NCI-H345 (cell line): ENCODE data around the gene ARSJ.

Experiments
- DNase-seq: peaks from one replicate; lab custom pipeline; 2025; lab: John Stamatoyannopoulos, UW

The ARSJ gene

GRCh38 chr4:113987382-113987941, 8.0 kb upstream of the ARSJ start:
- no peak for DNase-seq

DNA sequence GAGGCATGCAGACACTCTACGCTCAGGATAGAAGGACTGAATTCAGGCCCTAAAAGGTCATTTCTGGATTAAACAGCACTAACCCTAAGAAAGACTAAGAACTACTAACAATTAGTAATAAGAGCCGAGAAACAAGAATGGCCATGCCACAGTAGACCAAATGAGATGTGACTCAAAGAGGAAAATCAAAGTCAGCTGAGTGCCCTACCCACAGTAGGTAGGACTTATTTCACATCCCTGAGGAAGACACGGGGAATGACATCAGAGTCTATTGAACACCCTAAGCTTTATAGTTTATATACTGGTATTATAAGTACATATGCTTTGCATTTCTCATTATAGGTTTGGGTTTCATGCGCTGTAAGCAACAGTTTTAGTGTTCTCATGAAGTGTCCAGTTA, 2.7 kb upstream of the ARSJ start:
- DNase-seq, result no peak

DNA sequence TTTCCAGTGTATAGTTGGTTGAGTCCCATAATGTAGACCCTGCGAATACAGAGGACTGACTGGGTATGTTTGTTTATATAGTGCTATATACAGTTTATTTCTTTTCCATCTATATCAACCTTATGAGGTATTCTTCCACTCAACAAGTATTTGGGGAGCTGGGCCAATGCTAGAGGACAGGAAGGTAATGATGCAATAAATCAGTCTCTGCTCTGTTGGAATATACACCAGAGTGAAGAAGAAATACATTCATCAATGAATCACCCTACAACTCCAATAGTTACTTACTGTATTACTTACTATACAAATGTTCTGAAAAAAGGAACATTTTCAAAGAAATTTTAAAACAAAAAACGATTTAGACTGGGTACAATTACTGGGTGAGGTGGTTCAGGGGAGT, 2.1 kb upstream of the ARSJ start:
- no peak for DNase-seq

DNA sequence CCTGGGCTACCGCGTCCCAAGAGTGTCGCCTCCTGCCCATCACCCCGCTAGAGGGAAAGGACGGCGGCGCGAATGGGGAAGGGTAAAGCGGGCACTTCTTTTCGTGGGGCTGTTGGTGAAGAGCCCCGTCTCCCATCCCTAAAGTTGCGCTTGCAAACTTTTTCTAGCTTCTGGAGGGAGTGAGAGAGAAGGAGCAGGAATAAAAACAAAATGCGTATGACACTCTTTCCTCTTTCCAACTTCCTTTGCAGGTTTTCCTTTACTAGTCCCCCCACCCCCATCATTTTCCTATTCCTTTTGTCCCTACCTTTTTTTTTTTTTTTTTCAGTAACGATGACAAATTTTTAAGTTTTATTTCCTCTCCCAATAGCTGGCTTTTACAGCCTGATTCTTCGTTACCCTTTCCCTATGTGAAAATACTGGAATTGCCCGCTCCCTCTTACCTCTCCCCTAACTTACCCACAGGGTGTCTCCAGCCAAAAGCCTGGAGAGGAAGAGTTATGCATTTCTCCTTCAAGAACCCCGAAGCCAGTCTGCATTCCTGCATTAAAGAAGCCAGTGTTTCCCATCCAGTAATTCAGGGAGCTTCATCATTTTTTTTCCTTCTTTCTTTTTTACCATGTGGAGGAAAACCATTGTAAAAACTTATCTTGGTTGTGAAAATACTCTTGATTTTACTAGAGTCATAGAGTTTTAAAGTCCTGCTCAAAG, 613 bp upstream of the ARSJ start:
- no peak for DNase-seq

GRCh38 chr4:113978561-113979147, 793 bp downstream of the ARSJ start:
- no peak for DNase-seq

GRCh38 chr4:113978105-113978504, 1.3 kb downstream of the ARSJ start:
- no peak for DNase-seq

DNA sequence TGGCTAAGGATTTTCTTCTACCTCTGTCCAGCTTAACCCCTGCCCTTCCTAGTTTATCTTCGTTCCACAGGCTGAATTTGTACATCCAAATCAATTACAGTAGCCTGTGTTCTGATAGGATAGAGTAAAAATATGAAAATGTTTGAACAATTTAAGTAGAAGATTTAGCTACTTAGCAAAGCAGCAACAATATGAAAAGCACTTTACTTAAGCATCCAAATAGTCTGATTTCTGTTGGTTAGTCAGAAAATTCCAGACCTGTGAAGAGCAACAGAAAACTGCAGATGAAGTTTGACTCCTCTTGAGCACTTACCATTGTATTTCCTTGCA, 2.0 kb downstream of the ARSJ start:
- DNase-seq, result no peak

DNA sequence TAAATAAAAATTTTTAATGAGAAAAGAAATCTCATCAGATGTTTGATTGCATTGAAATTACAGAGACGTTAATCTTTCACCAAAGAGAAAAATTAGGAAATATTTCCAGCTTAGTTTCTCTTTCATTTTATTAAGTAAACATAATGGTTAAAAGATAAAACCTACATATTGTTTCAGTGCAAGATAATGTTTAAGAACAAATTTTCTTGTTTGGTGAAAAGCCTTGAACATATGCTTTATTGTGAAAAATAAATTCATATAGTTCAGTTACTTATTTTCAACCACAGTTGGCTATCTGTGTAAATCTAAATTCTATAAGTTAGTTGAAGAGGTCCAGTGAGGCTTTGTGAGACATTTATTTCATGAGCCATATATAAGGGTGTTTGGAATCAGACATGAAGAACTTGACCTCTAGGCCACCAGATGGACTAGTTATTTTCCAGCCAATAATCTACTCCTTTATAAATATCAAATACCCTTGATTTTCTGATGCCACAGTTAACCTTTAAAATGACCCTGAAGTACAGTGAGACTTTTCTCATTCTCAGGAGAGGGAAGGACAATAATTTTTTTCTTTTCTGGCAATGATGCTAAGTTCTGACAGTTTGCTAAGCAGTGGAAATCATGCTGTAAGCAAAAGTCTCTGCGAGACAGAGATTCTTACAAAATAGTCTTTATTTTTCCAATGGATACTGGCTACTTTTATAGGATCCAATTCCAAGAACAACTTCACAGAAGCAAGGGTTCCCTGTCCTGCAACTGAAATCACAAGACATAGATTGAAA, 2.5 kb downstream of the ARSJ start:
- DNase-seq, result no peak

DNA sequence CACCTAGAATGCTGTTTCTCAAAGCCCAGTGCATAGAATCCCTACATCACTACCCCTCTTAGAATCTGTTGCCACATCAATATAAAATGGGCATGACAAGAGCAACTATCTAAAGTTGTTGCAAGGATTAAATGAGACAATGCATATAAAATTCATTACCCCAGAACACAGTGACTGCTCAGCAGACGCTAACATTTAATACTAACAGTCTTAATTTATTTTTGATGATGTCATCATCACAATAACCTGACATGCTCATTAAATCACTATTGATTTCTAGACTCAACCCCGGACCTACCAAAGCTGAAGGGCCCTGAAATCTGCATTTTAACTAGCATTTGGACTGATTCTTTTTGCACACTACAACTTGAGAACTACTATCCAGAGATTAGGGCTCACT, 3.9 kb downstream of the ARSJ start:
- no peak for DNase-seq

GRCh38 chr4:113974467-113974866, 5.0 kb downstream of the ARSJ start:
- no peak for DNase-seq

DNA sequence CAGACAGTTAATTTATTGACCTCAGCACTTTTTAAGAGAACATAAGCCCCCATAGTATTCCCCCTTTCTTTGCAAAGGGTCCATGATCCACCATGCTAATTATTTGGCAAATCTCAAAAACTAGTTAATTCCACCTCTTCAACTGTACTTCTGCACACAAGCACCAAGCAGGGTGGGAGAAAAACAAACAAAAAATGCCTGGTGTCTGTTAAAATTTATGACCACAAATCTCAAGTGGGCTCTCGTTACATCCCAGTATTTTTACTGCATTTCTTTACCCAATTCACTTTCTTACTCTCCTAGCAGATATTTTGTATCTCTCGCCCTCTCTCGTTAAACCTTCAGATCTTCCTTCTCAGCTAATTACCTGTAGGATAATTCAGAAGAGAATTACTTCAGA, 6.1 kb downstream of the ARSJ start:
- no peak for DNase-seq

GRCh38 chr4:113972781-113973180, 6.7 kb downstream of the ARSJ start:
- DNase-seq, result no peak

DNA sequence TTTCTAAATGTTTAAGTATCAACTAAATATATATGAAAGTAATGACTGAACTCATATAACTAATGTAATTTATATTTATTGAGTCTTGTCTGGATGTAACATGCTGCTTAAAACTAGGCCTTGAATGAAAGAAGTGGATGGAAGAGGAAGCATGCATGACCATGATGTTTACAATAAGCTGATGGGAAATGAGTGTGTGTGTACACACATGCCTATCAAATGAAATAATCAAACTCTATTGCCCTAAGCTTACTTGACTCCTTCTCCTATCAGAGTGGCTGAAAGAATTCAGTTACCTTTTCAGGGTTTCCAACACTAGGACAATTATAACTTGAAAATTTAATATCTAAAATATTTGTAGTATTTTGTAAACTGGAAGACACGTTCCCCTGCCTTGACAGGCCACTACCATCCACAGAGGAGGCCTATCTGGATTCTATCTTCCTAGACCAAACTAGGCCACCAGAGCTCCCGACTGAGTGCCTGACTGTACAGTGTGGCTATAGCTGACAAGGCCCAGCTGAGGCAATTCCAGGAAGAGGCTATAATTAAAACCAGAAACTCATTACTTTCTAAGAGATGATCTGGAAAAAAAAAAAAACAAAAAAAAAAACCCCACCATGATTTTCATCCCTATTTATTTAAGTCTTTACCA, 7.6 kb downstream of the ARSJ start:
- no peak for DNase-seq

DNA sequence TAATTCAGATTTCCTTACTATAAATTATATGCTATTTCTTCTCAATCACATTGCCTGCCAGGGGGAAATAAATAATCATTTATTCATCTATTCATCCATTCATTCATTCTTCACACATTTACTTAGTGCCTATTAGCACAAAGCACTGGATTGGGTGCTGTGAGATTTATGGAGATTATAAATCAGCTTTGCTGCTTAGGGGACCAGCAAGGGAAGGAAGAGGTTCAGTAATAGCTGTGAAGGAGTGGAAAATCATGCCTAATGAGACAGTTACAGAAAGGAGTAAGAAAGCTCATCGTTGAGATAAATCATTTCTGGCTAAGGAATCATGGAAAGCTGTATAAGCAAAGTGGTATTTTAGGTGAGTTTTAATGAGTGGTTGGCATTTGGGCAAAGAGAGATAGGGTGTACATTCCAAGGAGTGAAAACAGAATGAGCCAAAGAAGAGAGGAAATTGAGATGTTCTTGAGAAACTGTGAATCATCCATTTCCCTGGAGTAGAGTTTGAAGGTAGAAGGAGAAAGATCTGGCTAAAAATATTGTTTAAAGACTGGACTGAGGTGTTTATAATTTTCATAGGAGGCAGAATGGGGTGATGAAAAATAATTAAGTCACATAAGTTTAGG, 9.6 kb downstream of the ARSJ start:
- no peak for DNase-seq

DNA sequence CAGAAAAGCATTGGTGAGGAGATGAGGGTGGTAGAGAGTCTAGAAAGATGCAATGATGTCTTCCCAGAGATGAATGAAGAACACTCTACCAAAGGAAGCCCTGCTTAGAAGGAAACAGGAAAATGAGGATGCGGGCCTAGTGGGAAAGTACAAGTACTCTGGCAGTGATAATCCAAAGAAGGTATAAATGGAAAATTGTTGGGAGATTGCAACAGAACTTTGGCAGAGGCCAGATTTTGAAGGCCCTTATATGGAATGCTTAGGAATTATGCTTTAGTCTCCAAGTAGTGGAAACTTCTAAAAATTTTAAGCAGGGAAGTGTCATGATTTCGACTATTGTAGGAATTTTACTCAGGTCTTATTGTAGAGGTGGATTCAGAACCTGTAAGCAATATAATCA, 11.0 kb downstream of the ARSJ start:
- DNase-seq, result no peak

DNA sequence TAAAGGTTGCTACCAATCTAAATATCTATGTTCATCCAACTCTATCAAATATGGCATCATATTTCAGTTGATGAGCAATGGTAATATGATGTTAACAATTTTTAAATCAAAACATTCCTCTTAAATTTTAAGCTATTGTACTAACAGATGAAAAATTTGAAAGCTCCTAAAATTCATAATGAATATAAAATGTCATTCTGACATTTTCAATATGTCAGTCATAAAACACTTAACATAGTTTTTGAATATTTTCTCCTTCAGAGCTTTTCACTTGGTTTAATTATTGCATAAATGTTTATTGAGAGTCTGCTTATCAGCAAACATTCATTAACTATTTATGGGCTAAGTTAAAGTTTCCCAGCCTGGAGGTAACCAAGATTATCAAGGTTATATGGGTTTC, 11.8 kb downstream of the ARSJ start:
- DNase-seq, result no peak

DNA sequence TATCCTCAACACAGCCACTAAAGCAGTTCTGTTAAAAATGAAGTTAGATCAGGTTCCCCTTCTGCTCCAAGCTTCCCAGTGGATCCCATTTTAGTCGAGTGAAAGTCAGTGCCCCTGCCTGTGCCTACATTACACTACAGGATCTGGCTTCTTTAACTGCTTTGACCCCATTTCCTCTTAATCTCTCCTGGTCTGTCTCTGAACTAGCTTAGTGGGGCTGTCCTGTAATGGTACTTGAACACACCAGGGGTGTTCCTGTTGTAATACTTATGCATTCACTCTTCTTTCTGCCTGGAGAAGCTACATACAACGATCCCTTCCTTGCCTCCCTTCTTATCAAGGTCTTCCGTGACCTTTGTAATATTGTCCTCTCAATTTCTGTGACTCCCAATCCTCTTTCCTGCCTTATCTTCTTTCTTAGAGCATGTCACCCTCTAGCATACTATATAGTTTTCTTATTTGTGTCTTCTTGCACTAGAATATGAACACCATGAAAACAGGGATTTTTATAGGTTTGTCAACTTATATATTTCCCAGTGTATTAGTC, 16.7 kb downstream of the ARSJ start:
- no peak for DNase-seq

DNA sequence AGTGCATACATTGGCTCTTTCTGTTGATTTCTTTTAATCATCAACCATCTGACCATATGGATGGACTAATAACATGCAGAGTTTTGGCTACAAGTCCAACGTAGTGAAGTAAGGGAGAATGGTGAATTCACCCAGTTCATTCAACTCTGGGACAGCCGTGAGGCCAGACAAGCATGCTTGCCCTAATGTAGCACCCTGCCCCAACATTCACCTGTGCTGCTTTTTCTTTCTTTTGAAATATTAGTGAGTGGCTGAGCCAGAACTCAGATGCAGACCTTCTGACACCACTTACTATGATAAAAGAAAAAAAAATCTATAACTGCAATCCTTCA, 17.5 kb downstream of the ARSJ start:
- DNase-seq, result no peak

GRCh38 chr4:113960684-113961321, 18.6 kb downstream of the ARSJ start:
- DNase-seq, result no peak

DNA sequence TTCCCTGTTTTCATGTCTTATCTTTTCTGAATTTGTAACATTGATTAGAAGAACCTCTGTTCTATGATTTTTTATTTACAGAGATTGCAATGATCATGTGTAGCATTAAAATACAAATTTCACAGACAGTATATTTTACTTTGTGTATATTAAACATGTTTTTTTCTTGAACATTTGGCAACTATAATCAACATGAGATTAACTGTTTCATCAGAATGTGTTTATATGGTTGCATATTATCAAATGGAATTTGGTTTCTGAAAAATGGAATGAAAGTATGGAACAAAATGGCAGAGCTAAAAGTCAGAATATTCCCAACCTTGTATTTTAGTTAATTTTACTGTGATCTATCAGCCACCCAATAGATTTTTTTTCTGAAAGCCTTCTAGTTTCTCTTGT, 19.9 kb downstream of the ARSJ start:
- DNase-seq, result no peak

DNA sequence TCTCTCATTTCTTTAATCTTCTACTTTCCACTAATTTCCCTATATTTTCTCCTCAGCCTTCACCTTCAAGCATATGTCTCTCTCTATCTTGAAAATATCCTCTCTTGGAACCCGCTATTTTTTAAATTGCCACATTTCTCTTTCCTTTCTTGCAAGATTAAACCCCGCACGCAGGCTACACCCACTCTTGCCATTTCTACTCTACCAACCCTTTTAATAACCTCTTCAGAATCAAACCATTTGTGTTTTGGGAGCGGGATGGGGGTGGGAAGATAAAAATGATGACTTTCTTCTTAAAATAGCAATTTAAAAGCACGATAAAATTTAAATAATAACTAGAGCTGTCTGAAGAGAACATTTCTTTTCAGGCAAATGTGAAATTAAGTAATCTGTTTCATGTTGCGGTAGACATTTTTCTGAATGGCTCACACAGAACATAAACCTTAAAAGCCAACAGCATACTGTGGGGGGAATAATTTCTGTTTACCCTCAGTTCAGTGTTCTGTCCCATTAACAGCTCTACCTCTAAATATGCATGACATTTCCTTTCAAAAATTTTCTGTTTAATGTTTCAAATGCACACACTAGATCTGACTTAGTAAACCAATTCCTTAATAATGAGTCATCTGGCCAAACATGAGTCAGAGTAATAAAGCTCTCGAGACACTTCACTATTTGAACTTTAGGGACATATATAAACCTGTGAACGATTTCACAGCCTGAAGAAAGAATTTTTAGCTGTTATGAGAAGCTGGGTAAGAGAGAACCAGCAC, 20.5 kb downstream of the ARSJ start:
- no peak for DNase-seq
